ENCODE measurements around the gene CNGA3.
"Not testable (repeated sequence)": the region's sequence is repeated elsewhere in the genome, so short reads cannot be mapped to it uniquely, and the experiment has no call there.

DNA sequence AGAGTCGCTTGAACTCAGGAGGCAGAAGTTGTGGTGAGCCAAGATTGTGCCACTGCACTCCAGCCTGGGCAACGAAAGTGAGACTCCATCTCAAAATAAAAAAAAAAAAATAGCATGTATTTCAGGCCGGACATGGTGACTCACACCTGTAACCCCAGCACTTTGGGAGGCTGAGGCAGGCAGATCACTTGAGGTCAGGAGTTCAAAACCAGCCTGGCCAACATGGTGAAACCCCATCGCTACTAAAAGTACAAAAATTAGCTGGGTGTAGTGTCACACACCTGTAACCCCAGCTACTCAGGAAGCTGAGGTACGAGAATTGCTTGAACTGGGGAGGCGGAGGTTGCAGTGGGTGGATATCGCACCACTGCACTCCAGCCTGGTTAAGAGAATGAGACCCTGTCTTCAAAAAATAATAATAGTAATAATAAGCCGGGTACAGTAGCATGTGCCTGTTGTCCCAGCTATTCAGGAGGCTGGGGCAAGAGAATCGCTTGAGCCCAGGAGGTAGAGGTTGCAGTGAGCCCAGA lies 69.5 kb downstream of the CNGA3 start:
- TF ChIP-seq CTCF (conservative IDR thresholded peaks at IDR 0.05 in 1 of 2, IDR thresholded peaks at IDR 0.05 in 1 of 2; ENCODE audit: low read depth in 1 of 2, low read length in 2 of 2); EZH2 (IDR thresholded peaks at IDR 0.05; ENCODE audit: low read length, missing control alignments): not testable (repeated sequence)

Data from fibroblast of lung (primary cell).